HepG2 (cell line): Measurements from ENCODE around the gene TXNIP. TPM values are rescaled to one million over a fixed set of nuclear protein-coding genes. Genes with fewer than 3 reads are reported as not detected.

ENCODE experiments used
- ATF3 ChIP-seq: sonication (generic); formaldehyde crosslinking; IDR thresholded peaks from 2 replicates; pipeline ENCODE4 v1.4.0; 2020; ENCODE audit warnings: missing genetic modification reagents
- BRF2 ChIP-seq: sonication (generic); formaldehyde crosslinking; IDR thresholded peaks from 2 replicates; pipeline ENCODE4 v1.8.1; 2022; ENCODE audit warnings: mild to moderate bottlenecking, missing genetic modification reagents
- CCDC6 ChIP-seq: sonication (generic); formaldehyde crosslinking; IDR thresholded peaks from 2 replicates; pipeline ENCODE4 v1.8.1; 2022; ENCODE audit warnings: mild to moderate bottlenecking, missing genetic modification reagents, moderate library complexity
- DMAP1 ChIP-seq: IDR thresholded peaks from 2 replicates; pipeline ENCODE4 v1.6.1; 2016
- DMTF1 ChIP-seq: sonication (generic); formaldehyde crosslinking; IDR thresholded peaks from 2 replicates; pipeline ENCODE4 v1.4.0; 2020; ENCODE audit warnings: mild to moderate bottlenecking, missing genetic modification reagents
- HOXA9 ChIP-seq: sonication (generic); formaldehyde crosslinking; IDR thresholded peaks from 2 replicates; pipeline ENCODE4 v1.8.1; 2022; ENCODE audit warnings: missing genetic modification reagents, mild to moderate bottlenecking, moderate library complexity, borderline replicate concordance
- KDM6A ChIP-seq: IDR thresholded peaks from 2 replicates; pipeline ENCODE4 v1.6.1; 2016; ENCODE audit warnings: low read depth
- KLF16 ChIP-seq, 2 experiments: sonication (generic) in 1 of 2; formaldehyde crosslinking in 1 of 2; IDR thresholded peaks; 2 replicates each; pipeline versions ENCODE4 v1.6.1 to v1.8.0; 2016 to 2023; ENCODE audit warnings: missing genetic modification reagents in 2 of 2, missing compliant biosample characterization in 1 of 2
- NR1H2 ChIP-seq: sonication (generic); formaldehyde crosslinking; IDR thresholded peaks from 2 replicates; pipeline ENCODE4 v1.8.1; 2022; ENCODE audit warnings: low read depth, missing genetic modification reagents, borderline replicate concordance
- PPARG ChIP-seq: conservative IDR thresholded peaks from 2 replicates; pipeline ENCODE4 v1.6.1; 2016; ENCODE audit warnings: missing biosample characterization, missing genetic modification reagents
- SALL2 ChIP-seq: sonication (generic); formaldehyde crosslinking; IDR thresholded peaks from 2 replicates; pipeline ENCODE4 v1.8.1; 2023; ENCODE audit warnings: mild to moderate bottlenecking, missing genetic modification reagents, inconsistent platforms
- SIX4 ChIP-seq: sonication (generic); formaldehyde crosslinking; IDR thresholded peaks from 2 replicates; pipeline ENCODE4 v1.4.0; 2020; ENCODE audit warnings: missing genetic modification reagents
- STAG1 ChIP-seq: sonication (generic); formaldehyde crosslinking; IDR thresholded peaks from 2 replicates; pipeline ENCODE4 v1.4.0; 2020; ENCODE audit warnings: missing genetic modification reagents
- TCF7L2 ChIP-seq: IDR thresholded peaks from 2 replicates; pipeline ENCODE4 v1.6.1; 2011; ENCODE audit warnings: mild to moderate bottlenecking, low read depth, low read length, moderate library complexity
- YEATS2 ChIP-seq: sonication (generic); formaldehyde crosslinking; IDR thresholded peaks from 2 replicates; pipeline ENCODE4 v1.4.0; 2020; ENCODE audit warnings: missing genetic modification reagents, borderline replicate concordance
- ZBTB1 ChIP-seq: sonication (generic); formaldehyde crosslinking; IDR thresholded peaks from 2 replicates; pipeline ENCODE4 v1.4.0; 2020; ENCODE audit warnings: missing genetic modification reagents, borderline replicate concordance
- ZNF430 ChIP-seq: sonication (generic); formaldehyde crosslinking; IDR thresholded peaks from 2 replicates; pipeline ENCODE4 v1.9.0; 2021; ENCODE audit warnings: mild to moderate bottlenecking, missing genetic modification reagents
- ZNF556 ChIP-seq: sonication (generic); formaldehyde crosslinking; IDR thresholded peaks from 2 replicates; pipeline ENCODE4 v1.4.0; 2020; ENCODE audit warnings: mild to moderate bottlenecking, missing genetic modification reagents, borderline replicate concordance
- ZNF652 ChIP-seq: IDR thresholded peaks from 2 replicates; pipeline ENCODE4 v1.6.1; 2016; ENCODE audit warnings: low read depth, borderline replicate concordance
- ZNF749 ChIP-seq: sonication (generic); formaldehyde crosslinking; IDR thresholded peaks from 2 replicates; pipeline ENCODE4 v1.8.0; 2022; ENCODE audit warnings: mild to moderate bottlenecking, missing genetic modification reagents, moderate library complexity, borderline replicate concordance
- ZSCAN25 ChIP-seq: sonication (generic); formaldehyde crosslinking; IDR thresholded peaks from 2 replicates; pipeline ENCODE4 v1.8.0; 2022; ENCODE audit warnings: mild to moderate bottlenecking, missing genetic modification reagents
- polyA plus RNA-seq, 8 experiments: library from polyadenylated mRNA; depleted of rRNA in 3 of 8; stranded (reverse) in 7 of 8; unstranded in 1 of 8; fragments of >200 nt; fragmentation: Illumina TruSeq in 4 of 8; extraction: Trizol in 4 of 8; gene quantifications; 2 replicates each; pipeline versions ENCODE4 v1.2.1 to v1.2.3, GENCODE V29; 2011 to 2016; ENCODE audit warnings: low read depth in 4 of 8, missing spikeins in 1 of 8, mixed read lengths in 1 of 8; ENCODE audit not compliant: insufficient read depth in 1 of 8
- total RNA-seq, 5 experiments: library from RNA; depleted of rRNA; stranded (reverse); fragments of >200 nt; fragmentation: Illumina TruSeq; extraction: Trizol; gene quantifications; 2 replicates each; pipeline ENCODE4 v1.2.3, GENCODE V29; 2016; ENCODE audit warnings: low read depth in 1 of 5
- TF ChIP-seq, protein P1 (sequence below): sonication (generic); formaldehyde crosslinking; IDR thresholded peaks from 2 replicates; pipeline ENCODE4 v1.5.1; 2020; ENCODE audit warnings: mild to moderate bottlenecking, missing genetic modification reagents, borderline replicate concordance
- TF ChIP-seq, protein P2 (sequence below): sonication (generic); formaldehyde crosslinking; IDR thresholded peaks from 2 replicates; pipeline ENCODE4 v1.5.1; 2020; ENCODE audit warnings: missing genetic modification reagents, mild to moderate bottlenecking, borderline replicate concordance
- TF ChIP-seq, protein P3 (sequence below): sonication (generic); formaldehyde crosslinking; IDR thresholded peaks from 2 replicates; pipeline ENCODE4 v1.5.0; 2020; ENCODE audit warnings: missing genetic modification reagents, mild to moderate bottlenecking, borderline replicate concordance

The TXNIP gene
- total and polyA plus RNA-seq, 2 of the 13 experiments (the other 11 are each of a cell fraction or from before 2014, with no cell fraction given) = 24.4 to 237 TPM

DNA sequence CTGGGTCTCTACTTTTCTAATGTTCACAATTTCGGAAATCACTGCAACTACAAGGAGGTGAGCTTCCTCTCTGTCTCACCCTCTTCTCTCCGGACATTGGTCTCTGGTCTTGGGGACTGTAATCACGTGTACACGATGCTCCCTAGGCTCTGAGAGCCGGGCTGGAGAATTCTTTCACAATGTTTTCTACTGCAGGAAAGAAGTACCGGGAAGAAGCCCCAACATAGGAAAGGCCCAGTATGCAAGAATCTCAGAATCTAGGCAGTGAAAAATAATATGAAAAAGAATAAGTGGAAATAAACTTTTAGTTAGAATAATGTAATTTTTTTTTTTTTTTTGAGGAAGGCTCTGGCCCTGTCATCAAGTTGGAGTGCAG lies 38.7 kb upstream of the TXNIP start (continued):
- TF ChIP-seq, protein P1, sequence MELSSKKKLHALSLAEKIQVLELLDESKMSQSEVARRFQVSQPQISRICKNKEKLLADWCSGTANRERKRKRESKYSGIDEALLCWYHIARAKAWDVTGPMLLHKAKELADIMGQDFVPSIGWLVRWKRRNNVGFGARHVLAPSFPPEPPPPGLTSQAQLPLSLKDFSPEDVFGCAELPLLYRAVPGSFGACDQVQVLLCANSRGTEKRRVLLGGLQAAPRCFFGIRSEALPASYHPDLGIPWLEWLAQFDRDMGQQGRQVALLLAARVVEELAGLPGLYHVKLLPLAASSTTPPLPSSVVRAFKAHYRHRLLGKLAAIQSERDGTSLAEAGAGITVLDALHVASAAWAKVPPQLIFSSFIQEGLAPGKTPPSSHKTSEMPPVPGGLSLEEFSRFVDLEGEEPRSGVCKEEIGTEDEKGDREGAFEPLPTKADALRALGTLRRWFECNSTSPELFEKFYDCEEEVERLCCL (CRISPR knock-in tag) = no peak
- TF ChIP-seq DMTF1 (no peak), ZNF652 (CRISPR knock-in tag) (no peak), HOXA9 (CRISPR knock-in tag) (no peak), CCDC6 (CRISPR knock-in tag) (no peak), ZNF430 (CRISPR knock-in tag) (no peak), TCF7L2 (no peak), SIX4 (CRISPR knock-in tag) (no peak), ZNF749 (CRISPR knock-in tag) (no peak), STAG1 (CRISPR knock-in tag) (no peak), ZNF556 (CRISPR knock-in tag) (no peak; the same call in 1 of the 2 replicates), ZBTB1 (no peak), ZSCAN25 (CRISPR knock-in tag) (no peak), PPARG (CRISPR knock-in tag) (no peak), DMAP1 (CRISPR knock-in tag) (peak; percentile 54), NR1H2 (CRISPR knock-in tag) (no peak), SALL2 (CRISPR knock-in tag) (no peak), YEATS2 (CRISPR knock-in tag) (no peak), KLF16 (CRISPR knock-in tag; IDR thresholded peaks at IDR 0.05) (no peak), KDM6A (CRISPR knock-in tag) (no peak), ATF3 (CRISPR knock-in tag) (no peak), BRF2 (CRISPR knock-in tag) (no peak)
- TF ChIP-seq, protein P2, sequence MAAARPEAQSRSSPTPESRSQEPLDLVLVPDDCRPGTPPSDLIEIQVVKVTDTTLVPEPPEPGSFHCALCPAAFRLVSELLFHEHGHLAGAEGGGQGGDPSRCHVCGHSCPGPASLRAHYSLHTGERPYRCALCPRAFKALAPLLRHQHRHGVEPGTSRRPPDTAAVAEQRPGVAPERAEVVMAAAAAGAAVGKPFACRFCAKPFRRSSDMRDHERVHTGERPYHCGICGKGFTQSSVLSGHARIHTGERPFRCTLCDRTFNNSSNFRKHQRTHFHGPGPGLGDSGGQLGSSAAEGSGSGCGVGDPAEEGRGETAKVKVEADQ (CRISPR knock-in tag) = no peak
- TF ChIP-seq, protein P3, sequence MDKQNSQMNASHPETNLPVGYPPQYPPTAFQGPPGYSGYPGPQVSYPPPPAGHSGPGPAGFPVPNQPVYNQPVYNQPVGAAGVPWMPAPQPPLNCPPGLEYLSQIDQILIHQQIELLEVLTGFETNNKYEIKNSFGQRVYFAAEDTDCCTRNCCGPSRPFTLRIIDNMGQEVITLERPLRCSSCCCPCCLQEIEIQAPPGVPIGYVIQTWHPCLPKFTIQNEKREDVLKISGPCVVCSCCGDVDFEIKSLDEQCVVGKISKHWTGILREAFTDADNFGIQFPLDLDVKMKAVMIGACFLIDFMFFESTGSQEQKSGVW (CRISPR knock-in tag) = no peak
